Stimulated activated CD4-positive, alpha-beta T cell treated with anti-CD3 and anti-CD28 coated beads, Interleukin-1b, Interleukin-23, amount 100 ng/mL, for 24 hours (primary cell): Measurements from ENCODE around the gene NEDD9.

ENCODE experiments used
- DNase-seq, 4 experiments: peaks; one replicate each; pipeline ENCODE4 v3.0.0-alpha.2; 2020; ENCODE audit warnings: low read depth in 4 of 4, low spot score in 1 of 4

The NEDD9 gene

DNA sequence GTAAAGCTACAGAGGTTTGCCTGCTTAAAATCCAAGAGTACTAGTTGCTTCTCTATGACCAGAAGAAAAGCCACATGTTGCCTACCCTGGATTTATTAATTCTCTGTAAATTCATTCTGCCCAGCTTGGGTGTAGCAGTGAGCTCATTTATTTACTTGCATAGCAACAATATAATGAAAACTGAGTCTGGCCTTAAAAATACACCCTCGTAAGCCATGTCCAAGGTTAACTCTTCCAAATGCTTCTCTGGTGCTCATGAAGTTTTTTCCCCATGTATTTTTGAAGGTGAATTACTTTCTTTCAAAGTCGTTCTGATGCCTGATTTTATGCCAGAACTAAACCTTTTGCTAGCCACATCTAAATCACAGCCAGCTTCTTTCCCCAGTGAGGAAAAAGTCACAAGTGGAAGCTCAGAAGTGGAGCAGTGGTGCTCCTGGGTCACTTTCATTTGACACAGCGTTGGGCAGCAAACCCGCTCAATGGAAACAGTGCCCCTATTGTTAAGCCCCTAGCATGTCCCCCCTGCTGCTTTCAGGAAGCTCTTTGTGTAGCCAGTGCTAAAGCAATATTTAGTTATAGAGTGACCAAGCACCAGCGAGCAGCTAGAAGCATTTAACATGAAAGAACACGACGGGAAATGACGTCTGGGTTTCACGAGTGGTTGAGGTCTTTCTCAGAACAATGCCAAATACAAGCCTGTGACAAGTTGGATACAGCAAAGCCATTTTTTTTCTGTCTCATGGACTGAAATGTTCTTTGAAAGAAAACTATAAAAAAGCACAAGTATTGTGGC, 29.8 kb downstream of the NEDD9 start:
- no peak for DNase-seq

DNA sequence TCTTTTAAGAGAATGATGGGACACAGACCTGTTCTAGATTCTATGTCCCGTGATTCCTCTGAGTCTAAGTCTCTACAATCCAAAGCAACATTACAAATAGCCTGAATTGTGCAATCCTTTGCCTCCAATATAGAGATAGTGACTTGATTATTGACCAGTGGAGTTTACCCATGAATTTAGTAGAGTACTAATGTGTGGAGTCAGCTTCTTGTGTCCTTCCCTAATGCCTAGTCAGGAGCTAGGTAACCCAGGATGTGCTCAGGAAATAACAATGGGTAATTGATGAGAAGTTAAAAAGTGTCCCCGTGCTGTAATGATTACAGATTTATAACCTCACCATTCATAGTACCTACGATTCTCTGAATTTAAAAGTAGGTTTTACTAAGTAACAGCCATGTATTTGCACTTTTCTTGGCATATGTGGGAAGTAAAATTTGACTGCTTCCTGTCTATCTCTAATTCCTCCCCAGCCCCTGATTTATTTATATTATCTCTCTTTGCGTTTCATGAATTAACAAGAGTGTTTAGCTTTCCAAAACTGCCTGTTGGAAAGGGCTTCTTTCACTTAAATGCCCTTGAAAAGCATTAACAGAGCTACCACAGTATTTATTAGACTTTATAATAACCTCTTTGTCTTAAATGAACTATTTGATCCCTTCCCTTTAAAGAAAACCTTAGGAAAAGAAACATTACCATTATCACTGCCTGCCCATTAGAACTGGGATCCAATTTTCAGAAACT, 30.5 kb downstream of the NEDD9 start:
- DNase-seq, result no peak

DNA sequence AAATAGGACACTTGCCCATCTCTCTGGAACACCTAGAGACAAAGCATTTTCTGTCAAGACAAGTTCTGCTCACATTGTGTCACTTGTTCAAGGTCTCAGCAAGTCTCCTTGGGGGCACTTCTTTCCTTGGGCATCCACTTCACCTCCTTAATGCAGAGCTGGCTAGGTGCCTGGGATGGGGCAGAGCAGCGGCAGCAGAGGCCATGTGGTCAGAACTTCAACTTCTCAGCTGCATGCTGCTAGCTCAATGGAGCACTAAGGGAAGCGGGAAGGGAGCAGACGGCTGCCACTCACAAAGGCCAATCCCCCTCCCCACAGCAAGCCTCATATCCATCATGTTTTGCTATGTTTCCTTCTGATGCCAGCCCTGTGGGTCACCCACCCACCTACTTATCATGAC, 31.5 kb downstream of the NEDD9 start:
- no peak for DNase-seq

DNA sequence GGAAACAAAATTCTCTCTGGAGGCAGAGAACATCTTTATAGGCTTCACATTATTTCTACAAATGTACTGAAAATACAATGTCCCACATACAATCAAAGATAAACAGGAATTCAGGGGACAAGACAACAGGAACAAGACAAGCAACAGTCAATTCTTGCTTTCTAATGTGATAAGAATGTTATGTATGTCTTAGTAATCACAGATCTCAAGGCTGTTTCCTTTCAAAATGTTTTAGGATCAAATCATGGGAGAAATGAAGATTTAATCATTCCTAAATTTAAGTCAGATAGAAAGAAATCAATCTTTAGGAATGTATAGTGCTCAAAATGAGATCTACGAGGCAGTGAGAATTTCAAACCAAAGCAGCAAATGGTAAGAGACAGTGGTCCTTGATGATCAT, 32.1 kb downstream of the NEDD9 start:
- no peak for DNase-seq

DNA sequence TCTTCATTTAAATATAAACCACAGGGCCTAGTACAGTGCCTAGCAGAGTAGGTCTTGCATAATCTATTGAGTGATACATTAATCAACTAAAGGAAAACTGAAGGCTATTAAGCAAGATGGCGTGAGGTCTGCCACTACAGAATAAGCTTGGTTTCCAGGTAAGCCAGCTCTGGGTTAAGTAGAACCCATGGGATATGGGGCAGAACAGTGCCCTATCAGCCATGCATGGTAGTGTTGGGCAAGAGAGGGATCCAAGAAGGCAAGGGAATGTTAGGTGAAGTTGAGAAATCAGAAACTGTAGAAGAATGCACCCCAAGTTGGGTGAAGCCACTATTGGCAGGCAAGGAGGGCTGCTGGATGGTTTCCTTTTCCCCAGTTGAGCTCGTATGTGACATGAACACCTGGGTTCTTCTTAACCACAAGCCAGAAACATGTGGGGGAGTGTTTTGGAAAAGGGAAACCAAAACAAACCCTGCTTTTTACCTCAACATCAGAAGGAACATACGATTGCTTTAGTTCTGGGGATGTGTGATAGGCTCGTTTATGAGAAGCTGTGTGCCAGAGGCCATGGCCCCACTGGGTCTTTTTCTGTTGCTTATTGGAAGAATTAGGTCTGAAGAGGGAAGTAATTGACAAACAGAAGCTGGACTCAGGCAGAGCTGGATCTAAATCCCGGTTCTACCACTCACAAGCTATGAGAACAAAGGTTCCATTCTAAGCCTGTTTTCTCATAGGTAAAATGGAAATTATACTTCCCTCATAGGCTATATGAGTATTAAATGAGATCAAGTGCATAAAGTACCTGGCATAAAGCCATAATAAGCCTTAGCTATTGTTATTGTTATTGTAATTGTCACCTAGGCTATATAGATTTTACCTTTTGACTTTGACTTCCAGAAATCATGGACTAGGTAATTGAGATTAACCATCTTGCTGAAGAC, 33.5 kb downstream of the NEDD9 start:
- no peak for DNase-seq

DNA sequence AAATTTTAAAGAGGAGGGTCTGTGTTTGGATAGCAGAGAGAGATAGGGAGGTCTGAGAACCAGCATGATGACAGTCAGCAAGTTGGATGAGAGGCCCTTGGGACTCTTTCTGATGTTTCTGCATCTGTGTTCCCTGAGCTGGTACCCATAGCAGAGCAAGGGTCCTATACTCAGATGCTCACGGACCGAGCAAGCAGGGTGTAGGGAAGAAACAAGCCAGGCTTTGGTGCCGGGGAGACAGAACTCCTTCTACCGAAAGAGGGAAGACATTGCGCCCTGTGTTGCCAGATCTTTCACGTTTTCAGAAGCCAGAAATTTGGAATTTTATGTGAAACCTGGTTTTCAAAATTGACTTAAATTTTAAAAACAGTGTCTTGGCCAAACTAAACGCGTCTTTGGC, 34.6 kb downstream of the NEDD9 start:
- no peak for DNase-seq

DNA sequence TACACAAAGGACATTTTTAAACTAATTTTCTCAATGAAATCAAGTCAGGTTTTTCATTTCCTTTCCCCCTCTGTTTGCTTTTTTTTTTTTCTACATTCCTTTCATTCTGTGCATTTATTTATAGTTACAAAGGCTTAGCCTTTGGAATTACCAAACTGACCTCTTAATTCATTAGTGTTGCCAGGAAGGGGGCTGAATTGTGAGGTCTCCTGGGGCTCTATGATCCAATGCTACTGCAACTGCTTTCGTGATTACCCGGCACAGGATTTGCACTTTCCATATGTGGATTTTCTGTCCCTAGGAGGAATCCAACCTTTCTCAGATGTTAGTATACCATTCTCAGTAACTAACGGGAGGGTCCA, 35.3 kb downstream of the NEDD9 start:
- no peak for DNase-seq

DNA sequence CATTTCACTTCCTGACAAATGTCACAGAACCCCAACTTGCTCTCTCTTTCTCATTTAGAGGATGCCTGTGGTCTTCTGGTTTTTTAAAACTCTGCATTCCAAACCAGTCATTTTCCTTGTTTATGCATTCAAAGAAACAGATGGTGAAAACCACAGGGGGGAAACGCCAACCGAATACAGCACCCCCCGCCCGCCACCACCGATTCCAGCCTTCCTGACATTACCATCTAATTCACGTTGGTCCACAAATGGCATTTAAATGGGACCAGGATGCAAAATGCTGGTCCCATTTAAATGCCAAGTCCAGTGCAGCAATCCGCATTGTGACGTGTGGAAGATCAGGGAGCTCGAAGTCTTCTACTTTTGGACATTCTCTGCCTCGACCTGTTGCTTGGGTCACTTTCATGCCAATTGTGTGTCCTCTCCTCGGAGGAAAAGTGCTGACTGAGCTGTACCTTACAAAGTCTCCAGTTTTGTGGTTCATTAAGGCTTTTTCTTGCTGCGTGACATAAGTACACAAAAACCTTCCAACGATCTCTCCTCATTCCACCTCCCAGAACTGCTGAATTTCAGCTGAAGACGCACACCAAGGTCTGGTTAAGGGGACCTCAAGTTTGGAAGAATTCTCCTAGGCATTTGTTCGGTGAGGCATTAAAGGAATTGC, 35.8 kb downstream of the NEDD9 start:
- DNase-seq, result no peak

DNA sequence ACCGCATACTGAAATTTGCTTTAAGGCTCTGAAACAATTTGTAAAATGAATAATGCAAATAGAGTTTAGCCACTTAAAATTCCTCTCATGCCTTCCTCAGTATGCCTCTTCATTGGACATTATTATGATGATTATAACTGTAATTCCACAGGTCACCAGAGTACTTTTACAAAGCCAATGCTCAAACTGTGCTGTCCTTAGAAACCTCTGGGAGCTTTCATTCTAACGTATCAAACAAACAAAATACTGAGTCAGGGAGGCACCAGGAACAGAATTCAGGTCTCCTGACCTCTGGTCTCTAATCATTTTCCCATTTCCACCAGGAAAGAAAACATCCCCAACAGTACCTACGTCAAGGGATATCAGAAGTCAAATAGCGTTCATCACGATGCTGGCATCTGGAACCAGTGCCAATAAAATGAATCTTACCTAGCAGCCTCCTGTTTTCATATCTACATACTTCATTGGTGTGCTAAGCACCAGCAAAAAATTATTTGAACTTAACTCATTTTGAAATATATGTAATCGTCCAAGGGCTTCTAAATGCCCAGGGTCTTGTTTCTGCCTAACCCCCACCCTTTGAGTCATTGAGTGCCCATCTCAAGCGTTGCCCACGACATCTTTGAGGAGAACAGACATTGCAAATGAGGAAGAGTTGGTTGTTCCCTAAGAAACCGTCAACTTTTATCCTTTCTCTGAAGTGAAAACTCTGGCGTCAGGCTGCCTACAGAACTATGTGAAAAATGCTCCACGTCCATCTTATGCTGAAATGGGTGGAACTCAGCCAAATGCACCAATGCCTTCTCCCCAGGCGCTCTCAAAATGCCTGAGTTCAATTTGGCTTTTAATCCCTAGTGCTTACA, 37.9 kb downstream of the NEDD9 start:
- no peak for DNase-seq

DNA sequence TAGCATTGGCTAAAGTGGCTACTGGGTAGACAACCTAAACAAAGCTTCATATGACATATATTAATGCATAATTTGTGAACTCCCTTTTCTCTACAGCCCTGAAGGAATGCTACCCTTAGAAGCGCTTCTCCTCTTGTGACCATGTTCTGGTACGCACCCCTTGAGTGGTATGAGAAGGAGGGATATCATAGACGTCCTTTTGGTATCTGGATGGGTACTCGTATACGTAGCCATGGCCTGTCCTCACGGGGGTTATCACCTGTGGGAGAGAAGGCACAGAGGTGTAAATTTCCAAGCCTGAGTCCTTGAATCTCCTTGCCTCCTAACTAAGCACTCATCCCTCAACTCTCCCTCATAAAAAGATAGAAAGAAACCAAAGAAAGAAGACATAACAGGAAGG, 39.0 kb downstream of the NEDD9 start:
- DNase-seq, result no peak

DNA sequence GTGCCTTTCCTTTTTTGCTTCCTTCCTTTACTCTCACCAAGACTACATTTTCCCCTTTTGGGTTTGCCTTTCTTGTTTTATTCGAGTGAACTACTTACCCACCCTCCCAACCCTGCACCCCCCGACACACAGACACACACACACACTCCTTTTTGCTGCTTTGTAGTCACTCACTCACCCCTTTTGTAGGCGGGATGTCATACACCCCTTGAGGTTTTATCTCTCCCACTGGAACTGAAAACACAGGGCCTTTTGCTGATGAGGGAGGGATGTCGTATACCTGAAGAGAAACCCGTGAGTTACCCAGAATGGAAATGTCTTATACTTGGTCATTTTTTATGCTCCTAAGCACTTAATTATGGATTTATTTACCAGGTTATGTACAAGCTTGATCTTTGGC, 40.3 kb downstream of the NEDD9 start:
- no peak for DNase-seq

DNA sequence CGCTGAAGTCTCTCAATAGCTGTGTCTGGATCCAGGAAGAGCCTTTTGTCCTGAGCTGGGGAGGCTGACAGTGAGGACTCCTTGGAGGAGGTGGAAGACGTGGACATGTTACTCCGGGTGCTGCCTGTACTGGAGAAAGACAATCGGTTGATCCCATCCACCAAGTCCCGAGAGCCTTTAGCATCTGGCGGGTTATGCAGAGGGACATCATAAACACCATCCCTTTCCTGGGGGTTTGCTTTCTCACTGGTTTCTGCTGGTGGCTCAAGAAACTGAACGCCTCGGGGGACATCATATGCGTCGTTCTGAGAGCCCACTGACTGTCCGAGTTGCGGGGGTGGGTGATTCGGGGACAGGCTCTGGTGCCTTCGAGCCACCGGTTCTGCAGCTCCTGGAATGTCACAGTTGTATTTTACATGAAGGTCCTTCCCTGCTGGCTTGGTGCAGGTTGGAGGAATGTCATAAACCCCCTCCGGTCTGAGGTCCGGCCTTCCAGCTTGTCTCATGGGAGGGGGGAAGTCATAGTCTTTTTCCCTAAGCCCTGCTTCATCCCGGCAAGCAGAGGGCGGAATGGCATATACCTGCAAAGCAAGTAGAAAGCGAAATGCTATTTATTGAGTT, 41.7 kb downstream of the NEDD9 start:
- DNase-seq, result no peak

DNA sequence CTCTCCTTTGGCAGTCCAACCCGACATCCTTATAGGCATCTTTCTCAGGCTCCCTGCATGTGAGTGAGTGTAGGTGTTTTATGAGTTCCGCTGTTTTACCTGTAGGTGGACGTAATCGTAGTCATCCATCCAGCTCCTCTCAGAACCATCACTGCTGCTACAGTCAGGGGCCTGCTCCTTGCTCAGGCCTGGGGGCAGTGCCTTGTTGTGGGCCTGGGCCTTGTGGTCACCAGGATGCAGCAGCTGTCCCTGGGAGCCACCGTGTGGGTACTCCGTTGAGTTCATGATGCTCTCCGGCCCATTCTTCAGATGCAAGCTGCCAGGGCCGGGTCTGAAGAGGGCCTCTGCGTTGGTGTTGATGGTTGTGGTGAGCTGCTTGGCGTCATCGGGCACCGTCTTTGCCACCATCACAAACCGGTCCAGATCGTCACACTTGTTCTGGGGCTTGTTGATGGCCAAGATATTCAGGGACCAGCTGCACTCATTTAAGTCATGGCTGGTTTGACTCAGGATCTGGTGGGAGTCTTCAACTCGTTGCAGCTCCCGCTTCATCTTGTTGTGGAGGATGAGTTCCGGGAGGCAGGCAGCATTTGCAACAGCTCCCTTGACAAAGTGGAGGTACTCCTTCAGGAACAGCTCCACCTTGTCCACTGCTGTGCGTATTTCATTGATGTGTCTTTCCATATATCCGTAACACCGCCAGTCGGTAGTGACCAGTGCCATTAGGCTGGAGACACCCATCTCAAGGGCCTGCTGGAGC, 42.4 kb downstream of the NEDD9 start:
- DNase-seq, result no peak

DNA sequence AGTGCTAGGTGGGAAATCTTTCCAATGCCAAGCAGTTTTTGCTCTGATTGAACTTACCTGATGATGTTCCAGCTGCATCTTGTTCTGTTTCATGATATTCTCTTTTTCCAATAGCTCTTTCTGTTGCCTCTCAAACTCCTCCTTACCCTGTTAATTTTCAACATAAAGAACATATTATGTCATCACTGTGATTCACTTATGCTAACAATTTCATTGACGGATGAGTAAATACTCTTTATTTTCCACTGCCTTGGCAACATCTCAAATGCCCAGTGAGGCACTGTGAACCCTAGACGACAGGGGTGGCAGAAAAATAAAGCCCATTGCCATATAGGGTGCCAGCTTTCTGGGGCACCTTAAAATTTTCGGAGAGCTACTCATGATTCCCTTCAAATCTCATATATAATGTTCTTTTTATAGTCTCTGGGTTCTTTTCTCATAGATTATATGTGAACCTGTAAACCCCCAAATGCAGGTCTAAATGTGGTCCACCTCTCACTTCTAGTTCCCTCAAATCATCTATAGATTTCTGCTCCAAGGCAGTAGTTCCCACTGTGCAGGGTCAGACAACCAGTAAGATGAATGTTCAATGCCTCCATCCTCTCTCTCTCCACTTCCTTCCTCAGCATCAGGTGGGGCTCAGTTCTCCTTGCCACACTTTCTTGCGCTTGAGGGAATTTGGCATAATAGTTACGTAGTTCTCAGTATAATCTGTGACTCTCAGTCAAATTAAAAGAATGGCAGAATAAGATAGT, 44.1 kb downstream of the NEDD9 start:
- DNase-seq, result no peak

DNA sequence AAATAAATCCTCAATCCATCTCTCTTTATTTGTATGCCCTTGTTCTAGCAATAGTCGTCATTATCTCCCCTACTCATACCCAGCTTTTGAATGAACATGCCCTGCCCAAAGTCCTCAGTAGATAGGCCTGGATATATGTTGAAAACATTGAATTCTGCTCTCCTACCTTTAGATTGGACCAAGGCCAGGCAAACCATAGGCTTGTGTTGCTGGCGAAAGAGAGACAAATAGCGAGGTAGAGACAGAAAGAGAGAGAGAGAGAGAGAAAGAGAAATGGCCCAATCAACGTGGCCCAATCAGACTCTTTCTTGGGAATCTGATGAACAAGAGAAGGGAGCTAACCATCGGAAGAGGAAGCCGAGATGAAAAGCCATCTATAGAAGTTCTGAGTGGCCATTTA, 45.2 kb downstream of the NEDD9 start:
- DNase-seq, result no peak

DNA sequence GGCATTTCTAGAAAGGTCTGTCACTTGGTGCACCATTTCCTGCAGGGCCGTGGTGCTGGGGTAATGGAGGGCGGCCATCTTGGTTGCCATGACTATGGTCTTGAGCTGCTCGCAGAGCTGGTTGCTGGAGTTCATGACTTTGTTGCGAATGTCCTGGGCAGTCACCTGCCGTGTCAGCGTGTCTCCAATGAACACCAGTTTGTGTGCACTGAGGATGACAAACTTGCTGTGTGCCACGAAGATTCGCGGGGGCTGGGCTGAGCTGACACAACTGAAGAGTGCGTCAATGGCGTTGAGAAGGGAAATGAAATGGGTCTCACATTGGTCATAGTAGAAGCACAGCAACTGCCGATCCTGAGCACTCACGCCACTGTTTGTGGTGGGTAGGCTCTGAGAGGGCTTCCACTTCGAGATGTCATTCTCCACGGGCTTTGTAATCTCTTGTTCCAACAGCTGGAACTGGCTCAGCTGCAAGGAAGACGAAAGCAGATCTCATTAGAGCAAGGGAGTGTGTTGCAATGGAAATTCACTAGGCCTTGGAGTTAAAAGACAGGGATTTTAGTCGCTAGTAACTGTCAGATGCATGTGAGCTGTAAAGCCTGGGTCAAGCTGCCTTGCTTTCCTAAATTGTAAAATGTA, 47.1 kb downstream of the NEDD9 start:
- no peak for DNase-seq

DNA sequence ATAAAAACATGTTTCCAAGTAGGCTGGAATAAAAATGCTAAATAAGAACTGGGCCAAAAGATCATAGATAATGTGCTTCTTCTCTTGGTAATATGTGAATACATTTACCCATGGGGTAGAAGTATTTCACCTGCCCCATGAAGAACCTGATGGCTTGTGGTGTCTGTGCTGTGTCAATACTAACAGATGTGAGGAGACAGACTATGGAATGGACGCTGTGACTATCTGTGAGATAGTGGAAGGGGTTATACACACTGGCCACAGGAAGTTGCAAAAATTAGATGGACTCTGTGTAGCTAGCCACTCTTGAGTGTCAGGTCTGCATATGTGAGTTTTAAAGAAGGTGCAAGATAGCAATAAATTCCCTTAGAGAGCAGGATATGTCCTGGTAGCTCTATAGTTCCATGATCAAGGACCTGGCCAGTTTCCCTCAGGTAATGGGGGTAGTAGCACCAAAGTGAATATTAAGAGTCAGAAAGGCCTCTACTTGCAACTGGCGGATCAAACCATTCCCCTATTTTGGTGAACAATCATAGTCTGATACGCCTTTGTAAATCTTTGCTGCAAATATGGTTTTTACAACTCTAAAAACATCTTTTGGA, 48.6 kb downstream of the NEDD9 start:
- no peak for DNase-seq
